HepG2 (cell line): ENCODE measurements around the gene GPRC5D. TPM values are rescaled to one million over a fixed set of nuclear protein-coding genes. Genes with fewer than 3 reads are reported as not detected.

Experiments
- ATAC-seq: fragments of 200-7000 bp; cut with Tn5 transposase; 3 replicates; pipeline ENCODE4 v1.9.1; 2020; ENCODE audit warnings: mild to moderate bottlenecking, moderate library complexity
- BruUV-seq: library from RNA; stranded (reverse); fragments of 400-500 nt; replicated peaks from 2 replicates; lab custom pipeline; 2021; lab: Mats Ljungman, UMichigan
- CTCF ChIA-PET: fragments of 300-600 bp; formaldehyde crosslinking; extraction: SDS; loops from one replicate; lab custom pipeline; 2021; ENCODE audit warnings: low total read pairs, inconsistent platforms, low intra/inter-chr PET ratio; lab: Yijun Ruan, JAX
- POLR2A ChIA-PET: fragments of 350-600 bp; sonication (Branson Sonifier 250); formaldehyde crosslinking; loops from one replicate; lab custom pipeline; 2020; ENCODE audit warnings: antibody characterized with exemption, inconsistent platforms; lab: Yijun Ruan, JAX
- DNase-seq: peaks from one replicate; pipeline ENCODE4 v3.0.0-alpha.2; 2015; ENCODE audit warnings: low spot score
- FAIRE-seq: peaks from 3 replicates; lab custom pipeline; 2011; peaks lifted over from hg19 to GRCh38; lab: Jason Lieb, UNC
- H2AFZ ChIP-seq: one replicate; pipeline ENCODE4 v1.6.1; 2011; ENCODE audit warnings: low read length, inconsistent platforms
- H3K27ac ChIP-seq: fragments of 300-600 bp; 3 replicates; pipeline ENCODE4 v1.8.0; 2011; ENCODE audit warnings: mixed run types, mild to moderate bottlenecking, mixed read lengths, low read length, inconsistent platforms; ENCODE audit not compliant: insufficient read depth; ENCODE audit errors: extremely low read length
- H3K27me3 ChIP-seq, 2 experiments: fragments of 200-600 bp in 1 of 2; 2 replicates in 1 of 2; 3 replicates in 1 of 2; pipeline versions ENCODE4 v1.6.0 to v1.8.0; 2011; ENCODE audit warnings: low read length in 2 of 2, mild to moderate bottlenecking in 2 of 2, moderate library complexity in 2 of 2, inconsistent platforms in 1 of 2; ENCODE audit not compliant: insufficient read depth in 2 of 2, control insufficient read depth in 1 of 2
- H3K36me3 ChIP-seq, 2 experiments: fragments of 200-600 bp in 1 of 2; replicated peaks in 1 of 2; 2 replicates in 1 of 2; 3 replicates in 1 of 2; pipeline versions ENCODE4 v1.5.1 to v1.8.0; 2011; ENCODE audit warnings: low read length in 2 of 2, inconsistent platforms in 1 of 2; ENCODE audit not compliant: insufficient read depth in 2 of 2, control insufficient read depth in 1 of 2
- H3K4me1 ChIP-seq: 2 replicates; pipeline ENCODE4 v1.5.1; 2012; ENCODE audit warnings: low read length, inconsistent platforms; ENCODE audit not compliant: insufficient read depth
- H3K4me2 ChIP-seq: 2 replicates; pipeline ENCODE4 v1.6.0; 2011; ENCODE audit warnings: low read depth, low read length, inconsistent platforms
- H3K4me3 ChIP-seq, 3 experiments: fragments of 200-600 bp in 1 of 3; sonication (generic), shearing (Covaris generic) in 1 of 3; replicated peaks in 1 of 3; 2 replicates each; pipeline ENCODE4 v1.5.1; 2011 to 2016; ENCODE audit warnings: low read length in 3 of 3, inconsistent platforms in 2 of 3, low read depth in 2 of 3, mild to moderate bottlenecking in 2 of 3, control low read depth in 1 of 3, mixed read lengths in 1 of 3; ENCODE audit not compliant: insufficient read depth in 1 of 3
- H3K79me2 ChIP-seq: one replicate; pipeline ENCODE4 v1.6.1; 2011; ENCODE audit warnings: low read length, inconsistent platforms; ENCODE audit not compliant: insufficient read depth
- H3K9ac ChIP-seq: 2 replicates; pipeline ENCODE4 v1.6.0; 2011; ENCODE audit warnings: mild to moderate bottlenecking, low read depth, low read length, inconsistent platforms; ENCODE audit not compliant: insufficient read depth
- H3K9me3 ChIP-seq: 2 replicates; pipeline ENCODE4 v1.5.1; 2012; ENCODE audit warnings: mild to moderate bottlenecking, low read length
- H4K20me1 ChIP-seq: 2 replicates; pipeline ENCODE4 v1.6.0; 2011; ENCODE audit warnings: inconsistent platforms, mild to moderate bottlenecking, low read length, moderate library complexity; ENCODE audit not compliant: insufficient read depth
- MBD4 ChIP-seq: IDR thresholded peaks from 2 replicates; pipeline ENCODE4 v1.6.1; 2012; ENCODE audit warnings: low read length, inconsistent platforms, borderline replicate concordance
- NCOA1 ChIP-seq: sonication (generic); formaldehyde crosslinking; IDR thresholded peaks from 2 replicates; pipeline ENCODE4 v1.9.0; 2021; ENCODE audit warnings: missing genetic modification reagents
- NR2F6 ChIP-seq, 2 experiments: IDR thresholded peaks; 2 replicates each; pipeline ENCODE4 v1.6.1; 2016; ENCODE audit warnings: antibody characterized with exemption in 1 of 2, mild to moderate bottlenecking in 1 of 2
- RFXANK ChIP-seq: IDR thresholded peaks from 2 replicates; pipeline ENCODE4 v1.6.1; 2016
- SUZ12 ChIP-seq: fragments of 150-350 bp; IDR thresholded peaks from 2 replicates; pipeline ENCODE4 v1.6.1; 2014; ENCODE audit warnings: low read depth, low read length
- ZBTB8A ChIP-seq: sonication (generic); formaldehyde crosslinking; IDR thresholded peaks from 2 replicates; pipeline ENCODE4 v1.4.0; 2020; ENCODE audit warnings: mild to moderate bottlenecking, low read depth, missing genetic modification reagents, borderline replicate concordance
- ZNF225 ChIP-seq: sonication (generic); formaldehyde crosslinking; IDR thresholded peaks from 2 replicates; pipeline ENCODE4 v1.4.0; 2020; ENCODE audit warnings: mild to moderate bottlenecking, missing genetic modification reagents
- ZNF777 ChIP-seq: sonication (generic); formaldehyde crosslinking; IDR thresholded peaks from 2 replicates; pipeline ENCODE4 v1.4.0; 2020; ENCODE audit warnings: missing genetic modification reagents
- ZNF816 ChIP-seq: sonication (generic); formaldehyde crosslinking; IDR thresholded peaks from 2 replicates; pipeline ENCODE4 v1.8.0; 2022; ENCODE audit warnings: missing genetic modification reagents, mild to moderate bottlenecking, borderline replicate concordance
- ZSCAN20 ChIP-seq: sonication (generic); formaldehyde crosslinking; IDR thresholded peaks from 2 replicates; pipeline ENCODE4 v1.4.0; 2020; ENCODE audit warnings: missing genetic modification reagents, mild to moderate bottlenecking, borderline replicate concordance
- ZSCAN29 ChIP-seq: sonication (generic); formaldehyde crosslinking; conservative IDR thresholded peaks from 2 replicates; pipeline ENCODE4 v1.4.0; 2020; ENCODE audit warnings: mild to moderate bottlenecking, missing genetic modification reagents
- WGBS: methylation state at CpG from one replicate; pipeline ENCODE4 v1.1.6; 2017; ENCODE audit warnings: low lambda C conversion rate; 5-methylcytosine and 5-hydroxymethylcytosine counted together
- in situ Hi-C: cut with HindIII; loops from 2 replicates; pipeline ENCODE4 v1.10.0; 2017; ENCODE audit warnings: low pct_unique_long_range_greater_than_20kb; ENCODE audit not compliant: extremely low pct_ligation_motif_present
- intact Hi-C: fragments of 100-400 bp; cut with micrococcal nuclease; formaldehyde crosslinking; loops from one replicate; pipeline ENCODE4 v1.10.0; 2022; ENCODE audit not compliant: unreplicated experiment
- polyA plus RNA-seq, 8 experiments: library from polyadenylated mRNA; depleted of rRNA in 3 of 8; stranded (reverse) in 7 of 8; unstranded in 1 of 8; fragments of >200 nt; fragmentation: Illumina TruSeq in 4 of 8; extraction: Trizol in 4 of 8; gene quantifications; 2 replicates each; pipeline versions ENCODE4 v1.2.1 to v1.2.3, GENCODE V29; 2011 to 2016; ENCODE audit warnings: low read depth in 4 of 8, missing spikeins in 1 of 8, mixed read lengths in 1 of 8; ENCODE audit not compliant: insufficient read depth in 1 of 8
- total RNA-seq, 5 experiments: library from RNA; depleted of rRNA; stranded (reverse); fragments of >200 nt; fragmentation: Illumina TruSeq; extraction: Trizol; gene quantifications; 2 replicates each; pipeline ENCODE4 v1.2.3, GENCODE V29; 2016; ENCODE audit warnings: low read depth in 1 of 5
- TF ChIP-seq, protein P1 (sequence below): sonication (generic); formaldehyde crosslinking; IDR thresholded peaks from 2 replicates; pipeline ENCODE4 v1.5.1; 2020; ENCODE audit warnings: mild to moderate bottlenecking, missing genetic modification reagents, moderate library complexity
- TF ChIP-seq, protein P2 (sequence below): sonication (generic); formaldehyde crosslinking; IDR thresholded peaks from 2 replicates; pipeline ENCODE4 v1.4.0; 2020; ENCODE audit warnings: missing genetic modification reagents

GPRC5D gene
- total and polyA plus RNA-seq, 2 of the 13 experiments (the other 11 are each of a cell fraction or from before 2014, with no cell fraction given) = not detected

DNA sequence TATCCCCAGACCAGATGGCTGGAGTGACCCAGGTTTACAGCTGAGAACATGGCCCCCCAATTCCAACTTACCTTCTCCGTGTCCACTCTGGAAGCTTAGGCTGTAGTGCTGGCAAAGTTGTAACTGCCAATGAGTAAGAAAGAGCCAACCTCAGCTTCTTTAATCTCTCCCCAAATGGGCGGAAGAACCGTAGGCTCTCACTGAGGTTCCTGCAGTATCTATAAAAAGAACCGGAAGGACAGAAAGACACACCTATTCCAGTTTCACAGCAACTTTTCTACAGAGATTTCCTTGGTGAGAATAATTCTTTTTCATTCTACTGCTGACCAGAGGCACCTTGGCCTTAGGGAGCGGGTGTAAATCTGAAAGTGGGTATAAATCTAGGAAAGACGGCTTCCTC, at the start of gene GPRC5D (continued):
- TF ChIP-seq, protein P1, sequence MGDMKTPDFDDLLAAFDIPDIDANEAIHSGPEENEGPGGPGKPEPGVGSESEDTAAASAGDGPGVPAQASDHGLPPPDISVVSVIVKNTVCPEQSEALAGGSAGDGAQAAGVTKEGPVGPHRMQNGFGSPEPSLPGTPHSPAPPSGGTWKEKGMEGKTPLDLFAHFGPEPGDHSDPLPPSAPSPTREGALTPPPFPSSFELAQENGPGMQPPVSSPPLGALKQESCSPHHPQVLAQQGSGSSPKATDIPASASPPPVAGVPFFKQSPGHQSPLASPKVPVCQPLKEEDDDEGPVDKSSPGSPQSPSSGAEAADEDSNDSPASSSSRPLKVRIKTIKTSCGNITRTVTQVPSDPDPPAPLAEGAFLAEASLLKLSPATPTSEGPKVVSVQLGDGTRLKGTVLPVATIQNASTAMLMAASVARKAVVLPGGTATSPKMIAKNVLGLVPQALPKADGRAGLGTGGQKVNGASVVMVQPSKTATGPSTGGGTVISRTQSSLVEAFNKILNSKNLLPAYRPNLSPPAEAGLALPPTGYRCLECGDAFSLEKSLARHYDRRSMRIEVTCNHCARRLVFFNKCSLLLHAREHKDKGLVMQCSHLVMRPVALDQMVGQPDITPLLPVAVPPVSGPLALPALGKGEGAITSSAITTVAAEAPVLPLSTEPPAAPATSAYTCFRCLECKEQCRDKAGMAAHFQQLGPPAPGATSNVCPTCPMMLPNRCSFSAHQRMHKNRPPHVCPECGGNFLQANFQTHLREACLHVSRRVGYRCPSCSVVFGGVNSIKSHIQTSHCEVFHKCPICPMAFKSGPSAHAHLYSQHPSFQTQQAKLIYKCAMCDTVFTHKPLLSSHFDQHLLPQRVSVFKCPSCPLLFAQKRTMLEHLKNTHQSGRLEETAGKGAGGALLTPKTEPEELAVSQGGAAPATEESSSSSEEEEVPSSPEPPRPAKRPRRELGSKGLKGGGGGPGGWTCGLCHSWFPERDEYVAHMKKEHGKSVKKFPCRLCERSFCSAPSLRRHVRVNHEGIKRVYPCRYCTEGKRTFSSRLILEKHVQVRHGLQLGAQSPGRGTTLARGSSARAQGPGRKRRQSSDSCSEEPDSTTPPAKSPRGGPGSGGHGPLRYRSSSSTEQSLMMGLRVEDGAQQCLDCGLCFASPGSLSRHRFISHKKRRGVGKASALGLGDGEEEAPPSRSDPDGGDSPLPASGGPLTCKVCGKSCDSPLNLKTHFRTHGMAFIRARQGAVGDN (CRISPR knock-in tag) = no peak
- TF ChIP-seq ZNF777 (CRISPR knock-in tag) = no peak
- TF ChIP-seq RFXANK (CRISPR knock-in tag) = no peak
- TF ChIP-seq MBD4 = no peak
- TF ChIP-seq NR2F6 (IDR thresholded peaks at IDR 0.05) = no peak
- TF ChIP-seq NR2F6 (CRISPR knock-in tag; IDR thresholded peaks at IDR 0.05) = no peak
- no peak for TF ChIP-seq ZSCAN20 (CRISPR knock-in tag)

DNA sequence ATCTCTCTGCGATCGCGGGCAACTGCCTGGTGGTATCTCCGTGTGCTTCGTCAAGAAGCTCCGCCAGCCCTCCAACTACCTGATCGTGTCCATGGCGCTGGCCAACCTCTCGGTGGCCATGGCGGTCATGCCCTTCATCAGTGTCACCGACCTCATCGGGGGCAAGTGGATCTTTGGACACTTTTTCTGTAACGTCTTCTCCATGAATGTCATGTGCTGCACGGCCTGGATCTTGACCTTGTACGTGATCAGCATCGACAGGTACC, 49.7 kb upstream of the GPRC5D start:
- POLR2A ChIA-PET = no interaction called here

More for the DNA sequence above, 49.7 kb upstream of the GPRC5D start:
- WGBS = 95% methylated on average over 11 of the region's 16 CpGs
- no peak for ATAC-seq
- Histone ChIP-seq H3K9me3 (no peaks in the 10 kb centered on the region), H3K4me2 (peak overlapping the region; percentile 96), H3K79me2 (peaks cover 3% of the 10 kb centered on the region), H3K4me1 (peaks cover 32% of the 10 kb centered on the region), H3K36me3 (no peaks in the 10 kb centered on the region), H3K9ac (peak overlapping the region; percentile 58), H3K27me3 (no peaks in the 10 kb centered on the region; a peak in 1 of 5 replicates), H3K4me3 (peak overlapping the region; percentile 66 to 84 (median 74); a peak in 4 of 6 replicates), H2AFZ (no peak overlapping the region), H4K20me1 (peaks cover 4% of the 10 kb centered on the region; the same call in 1 of the 2 replicates), H3K27ac (no peak overlapping the region)
- FAIRE-seq = no peak
- intact Hi-C loops = loop anchor here (2.0 to 5.0 kb wide), 2 partner anchors 77 to 101 kb away; partner anchors contain the start of gene GSG1
- DNase-seq = no peak
- in situ Hi-C loops = no loop called here
- no TSS peak for BruUV-seq
- CTCF ChIA-PET = interaction anchor here (1.2 kb wide), 1 partner anchor 86 kb away, joined by 5 read pairs; no protein-coding TSS in a partner anchor
- TF ChIP-seq ZBTB8A (CRISPR knock-in tag) (no peak), SUZ12 (no peak), NCOA1 (CRISPR knock-in tag) (no peak), ZNF816 (CRISPR knock-in tag) (no peak), ZSCAN29 (CRISPR knock-in tag) (no peak), ZNF225 (CRISPR knock-in tag) (no peak)
- TF ChIP-seq, protein P2, sequence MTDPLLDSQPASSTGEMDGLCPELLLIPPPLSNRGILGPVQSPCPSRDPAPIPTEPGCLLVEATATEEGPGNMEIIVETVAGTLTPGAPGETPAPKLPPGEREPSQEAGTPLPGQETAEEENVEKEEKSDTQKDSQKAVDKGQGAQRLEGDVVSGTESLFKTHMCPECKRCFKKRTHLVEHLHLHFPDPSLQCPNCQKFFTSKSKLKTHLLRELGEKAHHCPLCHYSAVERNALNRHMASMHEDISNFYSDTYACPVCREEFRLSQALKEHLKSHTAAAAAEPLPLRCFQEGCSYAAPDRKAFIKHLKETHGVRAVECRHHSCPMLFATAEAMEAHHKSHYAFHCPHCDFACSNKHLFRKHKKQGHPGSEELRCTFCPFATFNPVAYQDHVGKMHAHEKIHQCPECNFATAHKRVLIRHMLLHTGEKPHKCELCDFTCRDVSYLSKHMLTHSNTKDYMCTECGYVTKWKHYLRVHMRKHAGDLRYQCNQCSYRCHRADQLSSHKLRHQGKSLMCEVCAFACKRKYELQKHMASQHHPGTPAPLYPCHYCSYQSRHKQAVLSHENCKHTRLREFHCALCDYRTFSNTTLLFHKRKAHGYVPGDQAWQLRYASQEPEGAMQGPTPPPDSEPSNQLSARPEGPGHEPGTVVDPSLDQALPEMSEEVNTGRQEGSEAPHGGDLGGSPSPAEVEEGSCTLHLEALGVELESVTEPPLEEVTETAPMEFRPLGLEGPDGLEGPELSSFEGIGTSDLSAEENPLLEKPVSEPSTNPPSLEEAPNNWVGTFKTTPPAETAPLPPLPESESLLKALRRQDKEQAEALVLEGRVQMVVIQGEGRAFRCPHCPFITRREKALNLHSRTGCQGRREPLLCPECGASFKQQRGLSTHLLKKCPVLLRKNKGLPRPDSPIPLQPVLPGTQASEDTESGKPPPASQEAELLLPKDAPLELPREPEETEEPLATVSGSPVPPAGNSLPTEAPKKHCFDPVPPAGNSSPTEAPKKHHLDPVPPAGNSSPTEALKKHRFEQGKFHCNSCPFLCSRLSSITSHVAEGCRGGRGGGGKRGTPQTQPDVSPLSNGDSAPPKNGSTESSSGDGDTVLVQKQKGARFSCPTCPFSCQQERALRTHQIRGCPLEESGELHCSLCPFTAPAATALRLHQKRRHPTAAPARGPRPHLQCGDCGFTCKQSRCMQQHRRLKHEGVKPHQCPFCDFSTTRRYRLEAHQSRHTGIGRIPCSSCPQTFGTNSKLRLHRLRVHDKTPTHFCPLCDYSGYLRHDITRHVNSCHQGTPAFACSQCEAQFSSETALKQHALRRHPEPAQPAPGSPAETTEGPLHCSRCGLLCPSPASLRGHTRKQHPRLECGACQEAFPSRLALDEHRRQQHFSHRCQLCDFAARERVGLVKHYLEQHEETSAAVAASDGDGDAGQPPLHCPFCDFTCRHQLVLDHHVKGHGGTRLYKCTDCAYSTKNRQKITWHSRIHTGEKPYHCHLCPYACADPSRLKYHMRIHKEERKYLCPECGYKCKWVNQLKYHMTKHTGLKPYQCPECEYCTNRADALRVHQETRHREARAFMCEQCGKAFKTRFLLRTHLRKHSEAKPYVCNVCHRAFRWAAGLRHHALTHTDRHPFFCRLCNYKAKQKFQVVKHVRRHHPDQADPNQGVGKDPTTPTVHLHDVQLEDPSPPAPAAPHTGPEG = no peak
